HL-60 (cell line): Measurements from ENCODE around the gene SKIC8.

Experiments
- DNase-seq, 2 experiments: peaks; one replicate each; pipeline ENCODE4 v3.0.0-alpha.2; 2010 to 2020; ENCODE audit warnings: low read depth in 1 of 2, low spot score in 1 of 2
- H3K27ac ChIP-seq: fragments of 250-450 bp; sonication (Bioruptor Pico); replicated peaks from 2 replicates; pipeline ENCODE4 v1.5.1; 2020; ENCODE audit warnings: mild to moderate bottlenecking, moderate library complexity
- H3K27me3 ChIP-seq: fragments of 250-450 bp; sonication (Bioruptor Pico); 2 replicates; pipeline ENCODE4 v1.5.1; 2021; ENCODE audit warnings: mild to moderate bottlenecking, moderate library complexity; ENCODE audit not compliant: insufficient read depth, poor library complexity, severe bottlenecking
- H3K4me3 ChIP-seq: replicated peaks from 2 replicates; pipeline ENCODE4 v1.5.1; 2011; ENCODE audit warnings: mild to moderate bottlenecking, control low read depth, low read length; ENCODE audit not compliant: insufficient read depth
- CTCF ChIP-seq: IDR thresholded peaks from one replicate; pipeline ENCODE4 v1.5.1; 2011; ENCODE audit warnings: low read length, control low read depth, inconsistent platforms; ENCODE audit not compliant: insufficient read depth
- GABPA ChIP-seq: IDR thresholded peaks from 2 replicates; pipeline ENCODE4 v1.6.1; 2012; ENCODE audit warnings: low read depth
- POLR2AphosphoS5 ChIP-seq: IDR thresholded peaks from 2 replicates; pipeline ENCODE4 v1.6.1; 2012; ENCODE audit warnings: low read depth
- REST ChIP-seq: IDR thresholded peaks from 2 replicates; pipeline ENCODE4 v1.6.1; 2012; ENCODE audit warnings: low read depth; ENCODE audit not compliant: insufficient replicate concordance
- SPI1 ChIP-seq: IDR thresholded peaks from 2 replicates; pipeline ENCODE4 v1.6.1; 2012; ENCODE audit warnings: low read depth, mild to moderate bottlenecking, borderline replicate concordance

SKIC8 gene

DNA sequence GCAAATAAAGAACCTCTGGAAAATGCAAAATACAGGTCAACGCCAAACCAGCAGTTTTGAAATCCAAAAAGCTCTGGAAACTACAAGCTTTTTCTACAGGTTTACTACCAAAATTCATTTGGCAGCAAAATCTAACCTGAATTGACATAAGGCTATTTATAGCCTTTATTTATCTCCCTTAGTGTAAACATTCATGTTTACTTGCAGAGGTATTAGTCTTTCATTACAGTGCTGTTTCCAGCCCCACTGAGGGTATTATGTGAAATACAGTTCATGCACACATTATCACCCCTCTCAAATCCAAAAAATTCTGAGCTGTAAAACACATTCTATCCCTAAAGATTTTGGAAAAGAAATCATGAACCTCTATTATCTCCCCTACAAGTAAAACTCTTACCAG, 7.2 kb downstream of the SKIC8 start:
- no peaks in the 10 kb centered on the region for H3K27me3 ChIP-seq
- DNase-seq: no peak
- TF ChIP-seq GABPA (no peak), REST (no peak), CTCF (no peak), POLR2AphosphoS5 (no peak), SPI1 (no peak)
- no peak overlapping the region for H3K27ac ChIP-seq
- H3K4me3 ChIP-seq: no peak overlapping the region

DNA sequence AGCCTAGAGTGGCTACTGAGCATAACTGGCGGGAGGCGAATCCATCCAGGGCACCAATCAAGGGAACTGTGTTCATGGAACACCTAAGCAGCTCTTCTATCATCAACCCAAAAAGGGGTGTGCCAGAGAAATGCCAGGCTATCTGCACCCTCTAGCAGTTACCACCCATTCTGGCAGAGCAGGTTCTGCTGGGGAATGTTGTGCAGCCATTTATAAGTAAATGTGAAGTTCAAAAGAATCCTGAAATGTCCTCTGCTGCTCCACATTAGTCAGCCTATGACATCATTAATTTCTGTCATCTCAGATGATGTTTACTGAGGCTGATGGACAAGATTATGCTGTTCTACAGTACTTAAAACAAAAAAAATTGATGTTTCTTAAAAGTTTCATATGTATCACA, 7.7 kb downstream of the SKIC8 start:
- no peak for DNase-seq
- no peaks in the 10 kb centered on the region for H3K27me3 ChIP-seq
- no peak overlapping the region for H3K27ac ChIP-seq

GRCh38 chr15:78291052-78291451, 8.4 kb downstream of the SKIC8 start:
- Histone ChIP-seq H3K27ac (no peak overlapping the region), H3K27me3 (no peaks in the 10 kb centered on the region), H3K4me3 (no peak overlapping the region)
- TF ChIP-seq CTCF (no peak), GABPA (no peak), POLR2AphosphoS5 (no peak), SPI1 (no peak), REST (no peak)
- no peak for DNase-seq

More for the DNA sequence above, 7.7 kb downstream of the SKIC8 start:
- TF ChIP-seq REST (no peak), SPI1 (no peak), CTCF (no peak), POLR2AphosphoS5 (no peak), GABPA (no peak)
- no peak overlapping the region for H3K4me3 ChIP-seq
